SIG-M5 (cell line): ENCODE data around the gene NRXN3.

ENCODE experiments used
- DNase-seq: peaks from one replicate; lab custom pipeline; 2025; lab: John Stamatoyannopoulos, UW

The NRXN3 gene

GRCh38 chr14:79896009-79896408, 1725.8 kb downstream of the NRXN3 start:
- no peak for DNase-seq

- DNase-seq: no peak
Observed at GRCh38 chr14:79899610-79900009, 1729.4 kb downstream of the NRXN3 start.

- no peak for DNase-seq
Observed at GRCh38 chr14:79904497-79904896, 1734.3 kb downstream of the NRXN3 start.

- DNase-seq: no peak
Observed at GRCh38 chr14:79906994-79907393, 1736.8 kb downstream of the NRXN3 start.

GRCh38 chr14:79910086-79910485, 1739.9 kb downstream of the NRXN3 start:
- no peak for DNase-seq

GRCh38 chr14:79911744-79912143, 1741.6 kb downstream of the NRXN3 start:
- no peak for DNase-seq

- DNase-seq: no peak
Observed at GRCh38 chr14:79914595-79914994, 1744.4 kb downstream of the NRXN3 start.

GRCh38 chr14:79915406-79915805, 1745.2 kb downstream of the NRXN3 start:
- no peak for DNase-seq

- DNase-seq: no peak
Observed at GRCh38 chr14:79916281-79916680, 1746.1 kb downstream of the NRXN3 start.

- no peak for DNase-seq
Observed at GRCh38 chr14:79916892-79917291, 1746.7 kb downstream of the NRXN3 start.
